Fibroblast of lung (primary cell): ENCODE measurements around the gene SNHG17.
"Not testable (repeated sequence)": the region's sequence is repeated elsewhere in the genome, so short reads cannot be mapped to it uniquely, and the experiment has no call there.

Source experiments
- CTCF ChIP-seq, 2 donors: IDR thresholded peaks in 1 of 2; conservative IDR thresholded peaks in 1 of 2; 1 replicate in 1 of 2; 2 replicates in 1 of 2; pipeline ENCODE4 v1.5.1; 2011 to 2012; ENCODE audit warnings: low read length in 2 of 2, control low read depth in 1 of 2, inconsistent platforms in 1 of 2, low read depth in 1 of 2, mild to moderate bottlenecking in 1 of 2
- EZH2 ChIP-seq: IDR thresholded peaks from 2 replicates; pipeline ENCODE4 v1.5.1; 2012; ENCODE audit warnings: low read length, control low read depth, mild to moderate bottlenecking; ENCODE audit errors: missing control alignments

GRCh38 chr20:38441110-38441509 is 6.0 kb upstream of the SNHG17 start:
- TF ChIP-seq CTCF (conservative IDR thresholded peaks at IDR 0.05 in 1 of 2, IDR thresholded peaks at IDR 0.05 in 1 of 2; ENCODE audit: low read depth in 1 of 2, low read length in 2 of 2); EZH2: not testable (repeated sequence)
